ENCODE data around the gene MKKS.

DNA sequence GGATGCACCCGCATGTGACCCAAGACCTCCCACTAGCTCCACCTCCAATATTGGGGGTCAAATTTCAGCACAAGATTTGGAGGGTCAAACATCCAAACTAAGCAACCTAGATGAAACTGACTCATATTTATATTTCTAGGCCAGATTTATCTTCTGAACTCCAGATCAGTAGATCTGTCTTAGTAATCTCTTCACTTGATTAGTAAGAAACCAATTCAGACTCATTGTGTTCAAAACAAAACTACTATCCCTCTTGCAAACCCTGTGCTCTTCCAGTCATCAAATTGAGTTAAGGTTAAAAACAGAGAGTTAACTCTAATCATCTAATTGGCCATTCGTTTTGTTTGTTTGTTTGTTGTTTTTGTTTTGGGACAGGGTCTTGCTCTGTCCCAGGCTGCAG, 43.3 kb downstream of the MKKS start:
- no peak for TF ChIP-seq POLR2A (IDR thresholded peaks at IDR 0.05)
- TF ChIP-seq, protein P1, sequence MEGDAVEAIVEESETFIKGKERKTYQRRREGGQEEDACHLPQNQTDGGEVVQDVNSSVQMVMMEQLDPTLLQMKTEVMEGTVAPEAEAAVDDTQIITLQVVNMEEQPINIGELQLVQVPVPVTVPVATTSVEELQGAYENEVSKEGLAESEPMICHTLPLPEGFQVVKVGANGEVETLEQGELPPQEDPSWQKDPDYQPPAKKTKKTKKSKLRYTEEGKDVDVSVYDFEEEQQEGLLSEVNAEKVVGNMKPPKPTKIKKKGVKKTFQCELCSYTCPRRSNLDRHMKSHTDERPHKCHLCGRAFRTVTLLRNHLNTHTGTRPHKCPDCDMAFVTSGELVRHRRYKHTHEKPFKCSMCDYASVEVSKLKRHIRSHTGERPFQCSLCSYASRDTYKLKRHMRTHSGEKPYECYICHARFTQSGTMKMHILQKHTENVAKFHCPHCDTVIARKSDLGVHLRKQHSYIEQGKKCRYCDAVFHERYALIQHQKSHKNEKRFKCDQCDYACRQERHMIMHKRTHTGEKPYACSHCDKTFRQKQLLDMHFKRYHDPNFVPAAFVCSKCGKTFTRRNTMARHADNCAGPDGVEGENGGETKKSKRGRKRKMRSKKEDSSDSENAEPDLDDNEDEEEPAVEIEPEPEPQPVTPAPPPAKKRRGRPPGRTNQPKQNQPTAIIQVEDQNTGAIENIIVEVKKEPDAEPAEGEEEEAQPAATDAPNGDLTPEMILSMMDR (IDR thresholded peaks at IDR 0.05 in 8 of 11, conservative IDR thresholded peaks at IDR 0.05 in 3 of 11): no peak
- no peak for TF ChIP-seq POLR2AphosphoS5 (IDR thresholded peaks at IDR 0.05)
